Upper lobe of left lung (tissue), 6 donors: ENCODE data around the gene MINDY3. TPM values are rescaled to one million over a fixed set of nuclear protein-coding genes. Genes with fewer than 3 reads are reported as not detected.

Source experiments
- ATAC-seq, 2 donors: fragments of 200-7000 bp; cut with Tn5 transposase; one replicate each; pipeline ENCODE4 v1.9.1; 2022; ENCODE audit warnings: mild to moderate bottlenecking in 2 of 2, moderate library complexity in 2 of 2; ENCODE audit not compliant: low FRiP score in 2 of 2
- DNase-seq, 2 donors: peaks; one replicate each; pipeline ENCODE4 v3.0.0-alpha.2; 2019 to 2020
- H3K27ac ChIP-seq, 4 donors: fragments of 200-600 bp; sonication (generic); one replicate each; pipeline ENCODE4 v1.5.1; 2016 to 2019
- H3K27me3 ChIP-seq, 4 donors: fragments of 200-600 bp; sonication (generic); one replicate each; pipeline ENCODE4 v1.5.1; 2017 to 2019
- H3K36me3 ChIP-seq, 4 donors: fragments of 200-600 bp; sonication (generic); one replicate each; pipeline ENCODE4 v1.5.1; 2016 to 2019
- H3K4me1 ChIP-seq, 4 donors: fragments of 200-600 bp; sonication (generic); one replicate each; pipeline ENCODE4 v1.5.1; 2018 to 2019
- H3K4me3 ChIP-seq, 4 donors: fragments of 200-600 bp; sonication (generic); one replicate each; pipeline ENCODE4 v1.5.1; 2017 to 2019; ENCODE audit warnings: mild to moderate bottlenecking in 2 of 4, moderate library complexity in 1 of 4
- H3K9me3 ChIP-seq, 4 donors: fragments of 200-600 bp; sonication (generic); one replicate each; pipeline ENCODE4 v1.5.1; 2018 to 2019
- CTCF ChIP-seq, 6 experiments: fragments of 450-650 bp in 4 of 6; fragments of 200-600 bp in 2 of 6; sonication (generic) in 2 of 6; IDR thresholded peaks; one replicate each; pipeline ENCODE4 v1.5.1; 2016 to 2019; ENCODE audit warnings: antibody characterized with exemption in 6 of 6
- EP300 ChIP-seq, 4 donors: sonication (generic); formaldehyde crosslinking; IDR thresholded peaks; one replicate each; pipeline ENCODE4 v1.5.1; 2017; ENCODE audit warnings: antibody characterized with exemption in 4 of 4, control low read depth in 2 of 4
- POLR2A ChIP-seq, 4 donors: fragments of 450-650 bp; IDR thresholded peaks; one replicate each; pipeline ENCODE4 v1.5.1; 2016 to 2017; ENCODE audit warnings: antibody characterized with exemption in 4 of 4, mild to moderate bottlenecking in 2 of 4
- POLR2AphosphoS5 ChIP-seq, 2 donors: sonication (generic); formaldehyde crosslinking; IDR thresholded peaks; one replicate each; pipeline ENCODE4 v1.5.1; 2017; ENCODE audit warnings: antibody characterized with exemption in 2 of 2
- WGBS, 2 donors: methylation state at CpG; one replicate each; pipeline ENCODE4 v1.1.5; 2017 to 2018; 5-methylcytosine and 5-hydroxymethylcytosine counted together
- total RNA-seq, 6 donors: library from RNA; depleted of rRNA in 4 of 6; stranded (reverse); fragments of >200 nt in 4 of 6; gene quantifications; one replicate each; pipeline versions ENCODE4 v1.1.0 to v1.2.1, GENCODE V29; 2016 to 2021
- donor health status: DM: no; HTN: no; CAD: no; lungs with moderate emphysema.
- donor health status: DM: no; HTN: yes; CAD: no; lungs with severe emphysema.

MINDY3 gene
- total RNA-seq, 6 donors from 2014 or later, result 10.8 to 39.8 (median 26.5) TPM

GRCh38 chr10:15760681-15761080, 99.6 kb downstream of the MINDY3 start:
- H3K9me3 ChIP-seq, result no peaks in the 10 kb centered on the region
- ATAC-seq, result no peak
- no peaks in the 10 kb centered on the region for H3K4me1 ChIP-seq
- H3K27me3 ChIP-seq, result no peaks in the 10 kb centered on the region
- H3K36me3 ChIP-seq, result no peaks in the 10 kb centered on the region
- TF ChIP-seq POLR2A (IDR thresholded peaks at IDR 0.05) (no peak), EP300 (IDR thresholded peaks at IDR 0.05) (no peak), CTCF (IDR thresholded peaks at IDR 0.05) (no peak), POLR2AphosphoS5 (IDR thresholded peaks at IDR 0.05) (no peak)
- DNase-seq, result no peak
- H3K27ac ChIP-seq, result no peak overlapping the region
- WGBS, 2 donors, result 82 to 93% methylated on average over 2 of the region's 2 CpGs
- H3K4me3 ChIP-seq, result no peak overlapping the region

GRCh38 chr10:15759265-15759664, 101.0 kb downstream of the MINDY3 start:
- Histone ChIP-seq H3K4me3 (no peak overlapping the region), H3K9me3 (no peaks in the 10 kb centered on the region), H3K36me3 (no peaks in the 10 kb centered on the region), H3K4me1 (no peaks in the 10 kb centered on the region), H3K27me3 (no peaks in the 10 kb centered on the region), H3K27ac (no peak overlapping the region)
- ATAC-seq (no peak), DNase-seq (no peak)
- TF ChIP-seq EP300 (IDR thresholded peaks at IDR 0.05) (no peak), POLR2A (IDR thresholded peaks at IDR 0.05) (no peak), CTCF (IDR thresholded peaks at IDR 0.05) (no peak), POLR2AphosphoS5 (IDR thresholded peaks at IDR 0.05) (no peak)

GRCh38 chr10:15758618-15759017, 101.7 kb downstream of the MINDY3 start:
- ATAC-seq, result no peak
- WGBS, 2 donors, result 84 to 87% methylated on average over 5 of the region's 5 CpGs
- no peak overlapping the region for H3K27ac ChIP-seq

GRCh38 chr10:15754937-15755336, 105.4 kb downstream of the MINDY3 start:
- Histone ChIP-seq H3K36me3 (no peaks in the 10 kb centered on the region), H3K27me3 (no peaks in the 10 kb centered on the region), H3K9me3 (no peaks in the 10 kb centered on the region), H3K4me3 (no peak overlapping the region), H3K4me1 (no peaks in the 10 kb centered on the region), H3K27ac (no peak overlapping the region)
- DNase-seq (no peak), ATAC-seq (no peak)
- WGBS, 2 donors, result 54 to 56% methylated on average over 2 of the region's 2 CpGs
- TF ChIP-seq EP300 (IDR thresholded peaks at IDR 0.05), result no peak

More at GRCh38 chr10:15758618-15759017, 101.7 kb downstream of the MINDY3 start:
- no peaks in the 10 kb centered on the region for H3K36me3 ChIP-seq
- TF ChIP-seq CTCF (IDR thresholded peaks at IDR 0.05) (no peak), POLR2A (IDR thresholded peaks at IDR 0.05) (no peak), EP300 (IDR thresholded peaks at IDR 0.05) (no peak), POLR2AphosphoS5 (IDR thresholded peaks at IDR 0.05) (no peak)
- no peaks in the 10 kb centered on the region for H3K9me3 ChIP-seq
- H3K27me3 ChIP-seq, result no peaks in the 10 kb centered on the region
- DNase-seq, result no peak
- no peaks in the 10 kb centered on the region for H3K4me1 ChIP-seq
- H3K4me3 ChIP-seq, result no peak overlapping the region

GRCh38 chr10:15751046-15751445, 109.3 kb downstream of the MINDY3 start:
- H3K4me3 ChIP-seq, result no peak overlapping the region
- DNase-seq (no peak), ATAC-seq (no peak)
- H3K36me3 ChIP-seq, result no peaks in the 10 kb centered on the region
- 71 to 80% methylated on average over 5 of the region's 5 CpGs for WGBS, 2 donors
- no peaks in the 10 kb centered on the region for H3K4me1 ChIP-seq
- no peaks in the 10 kb centered on the region for H3K27me3 ChIP-seq
- TF ChIP-seq CTCF (IDR thresholded peaks at IDR 0.05) (no peak), POLR2AphosphoS5 (IDR thresholded peaks at IDR 0.05) (no peak), POLR2A (IDR thresholded peaks at IDR 0.05) (no peak)
- H3K27ac ChIP-seq, result no peak overlapping the region
- no peaks in the 10 kb centered on the region for H3K9me3 ChIP-seq
